ENCODE data around the gene FER1L5.

- TF ChIP-seq EZH2 (IDR thresholded peaks at IDR 0.05; ENCODE audit: borderline replicate concordance, low read length) (no peak), CTCF (conservative IDR thresholded peaks at IDR 0.05 in 1 of 2, IDR thresholded peaks at IDR 0.05 in 1 of 2; ENCODE audit: extremely low read depth in 1 of 2, insufficient read depth in 1 of 2, low read depth in 1 of 2, low read length in 2 of 2) (no peak)
Observed at GRCh38 chr2:96695602-96696001, 53.0 kb downstream of the FER1L5 start.

Data from mammary epithelial cell (primary cell).